NCI-H1417 treated with DMSO at 0.1 percent for 48 hours (cell line): Measurements from ENCODE around the gene LY9.
"Not testable (repeated sequence)": the region's sequence is repeated elsewhere in the genome, so short reads cannot be mapped to it uniquely, and the experiment has no call there.

Experiments used
- DNase-seq: peaks from one replicate; lab custom pipeline; 2025; lab: John Stamatoyannopoulos, UW

The LY9 gene

GRCh38 chr1:160865337-160865736, 69.4 kb downstream of the LY9 start:
- DNase-seq, result no peak

- DNase-seq, result no peak
Measured at GRCh38 chr1:160866001-160866694, 70.2 kb downstream of the LY9 start.

GRCh38 chr1:160866695-160867260, 70.8 kb downstream of the LY9 start:
- DNase-seq, result no peak

- not testable (repeated sequence) for DNase-seq
Measured at GRCh38 chr1:160867651-160868050, 71.7 kb downstream of the LY9 start.

- no peak for DNase-seq
Measured at GRCh38 chr1:160868141-160868540, 72.2 kb downstream of the LY9 start.

GRCh38 chr1:160874935-160875334, 79.0 kb downstream of the LY9 start:
- DNase-seq, result no peak

GRCh38 chr1:160875591-160875990, 79.6 kb downstream of the LY9 start:
- not testable (repeated sequence) for DNase-seq

- DNase-seq, result no peak
Measured at GRCh38 chr1:160876311-160876710, 80.3 kb downstream of the LY9 start.

GRCh38 chr1:160877221-160877620, 81.2 kb downstream of the LY9 start:
- no peak for DNase-seq
